Uterus (tissue), 4 donors: ENCODE measurements around the gene WDR12. TPM values are rescaled to one million over a fixed set of nuclear protein-coding genes. Genes with fewer than 3 reads are reported as not detected.
A peak's percentile ranks its signal among the peaks of the same experiment; 100 is the strongest.
"Not testable (repeated sequence)": the region's sequence is repeated elsewhere in the genome, so short reads cannot be mapped to it uniquely, and the experiment has no call there.

Experiments used
- DNase-seq, 2 donors: peaks; one replicate each; pipeline ENCODE4 v3.0.0-alpha.2; 2019 to 2020
- H3K27ac ChIP-seq, 2 donors: fragments of 200-600 bp; sonication (generic); 1 replicate in 1 of 2; 2 replicates in 1 of 2; pipeline ENCODE4 v1.5.1; 2016 to 2018
- H3K27me3 ChIP-seq, 2 donors: fragments of 200-600 bp; sonication (generic); one replicate each; pipeline ENCODE4 v1.5.1; 2018 to 2019; ENCODE audit warnings: control low read depth in 1 of 2
- H3K36me3 ChIP-seq, 2 donors: fragments of 200-600 bp; sonication (generic); one replicate each; pipeline ENCODE4 v1.5.1; 2019; ENCODE audit warnings: control low read depth in 1 of 2
- H3K4me1 ChIP-seq, 2 donors: fragments of 200-600 bp; sonication (generic); one replicate each; pipeline ENCODE4 v1.5.1; 2018 to 2019; ENCODE audit warnings: control low read depth in 1 of 2
- H3K4me3 ChIP-seq, 2 donors: fragments of 200-600 bp; sonication (generic); 1 replicate in 1 of 2; 2 replicates in 1 of 2; pipeline ENCODE4 v1.5.1; 2018 to 2019; ENCODE audit warnings: mild to moderate bottlenecking in 1 of 2
- H3K9me3 ChIP-seq, 2 donors: fragments of 200-600 bp; sonication (generic); one replicate each; pipeline ENCODE4 v1.5.1; 2019; ENCODE audit warnings: control low read depth in 1 of 2
- POLR2A ChIP-seq, 2 donors: fragments of 450-650 bp; IDR thresholded peaks; one replicate each; pipeline ENCODE4 v1.6.1; 2016; ENCODE audit warnings: antibody characterized with exemption in 2 of 2, mild to moderate bottlenecking in 1 of 2, moderate library complexity in 1 of 2
- intact Hi-C: fragments of 100-400 bp; cut with DNase I; formaldehyde crosslinking; loops from one replicate; pipeline ENCODE4 v1.15.1; 2023; ENCODE audit warnings: low total_unique reads
- total RNA-seq, 4 donors: library from RNA; depleted of rRNA in 3 of 4; stranded (reverse); fragments of >200 nt in 3 of 4; gene quantifications; one replicate each; pipeline versions ENCODE4 v1.1.0 to v1.2.4, GENCODE V29; 2014 to 2023
- TF ChIP-seq, protein P1 (sequence below), 4 experiments: fragments of 200-600 bp in 2 of 4; fragments of 450-650 bp in 2 of 4; sonication (generic) in 2 of 4; IDR thresholded peaks; one replicate each; pipeline ENCODE4 v1.5.1; 2016 to 2019; ENCODE audit warnings: antibody characterized with exemption in 4 of 4, mild to moderate bottlenecking in 2 of 4, moderate library complexity in 1 of 4
- donor health status: DM: yes; HTN: yes; CAD: no.

Gene WDR12
- 10 to 100 TPM in 2 of 4 donors, 1 to 10 TPM in 2; 2.9 to 31.0 (median 15.0) TPM for total RNA-seq

DNA sequence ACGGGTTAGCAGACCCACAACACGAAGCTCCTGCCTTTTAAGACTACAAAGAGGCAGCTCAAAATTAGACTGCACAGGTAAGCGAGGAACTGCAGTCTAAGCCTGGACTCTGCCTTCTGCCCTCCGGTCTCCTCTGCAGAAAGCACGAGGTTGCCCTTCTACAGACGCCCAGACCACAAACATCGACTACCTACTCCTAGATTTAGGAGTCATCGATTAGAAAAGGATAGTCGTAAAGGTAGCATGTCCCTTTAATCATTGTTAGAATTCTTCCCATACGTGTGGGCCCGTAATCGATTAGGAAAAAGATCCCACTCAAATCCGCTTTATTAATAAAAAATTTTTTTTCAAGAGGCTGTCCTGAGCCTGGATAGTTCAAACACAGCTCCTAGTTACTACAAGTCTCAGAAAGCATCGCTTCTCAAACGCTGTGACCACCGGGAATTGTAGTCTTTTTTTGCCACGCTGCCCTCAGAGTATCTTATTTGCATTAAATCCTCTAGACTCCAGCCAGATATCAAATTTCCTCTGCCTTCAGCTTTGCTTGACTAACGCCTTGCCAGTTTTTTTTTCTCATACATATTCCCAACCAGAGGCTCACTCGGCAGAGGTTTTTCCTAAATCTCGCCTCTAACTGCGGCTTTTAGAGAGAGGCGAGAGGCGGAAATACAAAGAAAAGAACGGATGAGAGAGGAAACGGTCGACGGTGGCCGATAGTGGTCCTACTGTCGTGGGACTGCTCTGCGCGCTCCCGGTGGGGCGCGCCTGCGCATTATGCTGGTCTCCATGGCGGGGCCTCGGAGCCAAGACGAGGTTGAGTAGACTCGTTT, at the start of gene WDR12, which contains the start of gene CARF:
Gene WDR12, minus strand, starts transcription at position 162 of the 830 bp plus-strand sequence. CDS start 197 bp downstream, outside the sequence.
Gene CARF, plus strand, starts transcription at position 764 of the 830 bp plus-strand sequence. CDS start 29,628 bp downstream, outside the sequence.
- H3K27me3 ChIP-seq: no peaks in the 10 kb centered on the region
- intact Hi-C loops: no loop called here
- H3K27ac ChIP-seq: peak within 1 kb of the TSS; percentile 90 to 95
- DNase-seq: peak; percentile 92
- peak in 1 of 2 donors; percentile 53 for TF ChIP-seq POLR2A (IDR thresholded peaks at IDR 0.05)
- TF ChIP-seq, protein P1, sequence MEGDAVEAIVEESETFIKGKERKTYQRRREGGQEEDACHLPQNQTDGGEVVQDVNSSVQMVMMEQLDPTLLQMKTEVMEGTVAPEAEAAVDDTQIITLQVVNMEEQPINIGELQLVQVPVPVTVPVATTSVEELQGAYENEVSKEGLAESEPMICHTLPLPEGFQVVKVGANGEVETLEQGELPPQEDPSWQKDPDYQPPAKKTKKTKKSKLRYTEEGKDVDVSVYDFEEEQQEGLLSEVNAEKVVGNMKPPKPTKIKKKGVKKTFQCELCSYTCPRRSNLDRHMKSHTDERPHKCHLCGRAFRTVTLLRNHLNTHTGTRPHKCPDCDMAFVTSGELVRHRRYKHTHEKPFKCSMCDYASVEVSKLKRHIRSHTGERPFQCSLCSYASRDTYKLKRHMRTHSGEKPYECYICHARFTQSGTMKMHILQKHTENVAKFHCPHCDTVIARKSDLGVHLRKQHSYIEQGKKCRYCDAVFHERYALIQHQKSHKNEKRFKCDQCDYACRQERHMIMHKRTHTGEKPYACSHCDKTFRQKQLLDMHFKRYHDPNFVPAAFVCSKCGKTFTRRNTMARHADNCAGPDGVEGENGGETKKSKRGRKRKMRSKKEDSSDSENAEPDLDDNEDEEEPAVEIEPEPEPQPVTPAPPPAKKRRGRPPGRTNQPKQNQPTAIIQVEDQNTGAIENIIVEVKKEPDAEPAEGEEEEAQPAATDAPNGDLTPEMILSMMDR (IDR thresholded peaks at IDR 0.05): no peak
- peaks cover 0 to 8% of the 10 kb centered on the region in 2 donors for H3K4me1 ChIP-seq
- H3K36me3 ChIP-seq: no peaks in the 10 kb centered on the region
- H3K9me3 ChIP-seq: no peaks in the 10 kb centered on the region
- H3K4me3 ChIP-seq: peak within 1 kb of the TSS; percentile 78 to 80

DNA sequence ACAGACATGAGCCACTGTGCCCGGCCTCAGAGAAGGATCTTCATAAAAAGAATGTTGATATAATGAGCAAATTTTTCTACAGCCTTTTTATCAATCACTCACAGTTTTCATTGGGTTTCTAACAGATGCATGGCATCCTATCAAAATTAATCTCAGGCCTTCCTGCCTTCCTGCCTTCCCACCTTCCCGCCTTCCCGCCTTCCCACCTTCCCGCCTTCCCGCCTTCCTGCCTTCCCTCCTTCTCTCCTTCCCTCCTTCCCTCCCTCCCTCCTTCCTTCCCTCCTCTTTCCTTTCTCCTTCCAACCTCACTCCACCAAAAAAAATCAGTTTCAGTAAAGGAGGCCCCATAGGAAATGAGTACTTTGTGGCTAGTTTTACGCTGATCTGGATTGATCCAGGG, 49.1 kb upstream of the WDR12 start:
- TF ChIP-seq, protein P1 (IDR thresholded peaks at IDR 0.05): no peak
- TF ChIP-seq POLR2A (IDR thresholded peaks at IDR 0.05): no peak
- no peaks in the 10 kb centered on the region for H3K4me1 ChIP-seq
- no peak overlapping the region for H3K4me3 ChIP-seq
- H3K27ac ChIP-seq: no peak overlapping the region
- H3K27me3 ChIP-seq: no peaks in the 10 kb centered on the region
- no peaks in the 10 kb centered on the region for H3K36me3 ChIP-seq
- DNase-seq: no peak
- H3K9me3 ChIP-seq: no peaks in the 10 kb centered on the region
- intact Hi-C loops: no loop called here

GRCh38 chr2:202950592-202950991, 39.1 kb upstream of the WDR12 start:
- Histone ChIP-seq H3K4me1 (no peaks in the 10 kb centered on the region), H3K27me3 (no peaks in the 10 kb centered on the region), H3K9me3 (no peaks in the 10 kb centered on the region), H3K4me3 (no peak overlapping the region), H3K36me3 (no peaks in the 10 kb centered on the region), H3K27ac (no peak overlapping the region)
- TF ChIP-seq, protein P1 (IDR thresholded peaks at IDR 0.05): no peak
- TF ChIP-seq POLR2A (IDR thresholded peaks at IDR 0.05): no peak
- intact Hi-C loops: no loop called here
- no peak for DNase-seq

GRCh38 chr2:202949333-202949732, 37.9 kb upstream of the WDR12 start:
- H3K27ac ChIP-seq, H3K9me3 ChIP-seq, intact Hi-C loops, DNase-seq, H3K36me3 ChIP-seq, H3K4me3 ChIP-seq, H3K4me1 ChIP-seq, H3K27me3 ChIP-seq: not testable (repeated sequence)

GRCh38 chr2:202945497-202945896, 34.0 kb upstream of the WDR12 start:
- DNase-seq: no peak
- no peaks in the 10 kb centered on the region for H3K9me3 ChIP-seq
- no peaks in the 10 kb centered on the region for H3K4me1 ChIP-seq
- no peaks in the 10 kb centered on the region for H3K27me3 ChIP-seq
- H3K4me3 ChIP-seq: no peak overlapping the region
- intact Hi-C loops: no loop called here
- TF ChIP-seq, protein P1 (IDR thresholded peaks at IDR 0.05): no peak
- TF ChIP-seq POLR2A (IDR thresholded peaks at IDR 0.05): no peak
- H3K27ac ChIP-seq: no peak overlapping the region
- no peaks in the 10 kb centered on the region for H3K36me3 ChIP-seq
